Lower leg skin (tissue), 4 donors: Measurements from ENCODE around the gene TAF1B. TPM values are rescaled to one million over a fixed set of nuclear protein-coding genes. Genes with fewer than 3 reads are reported as not detected.

Source experiments
- DNase-seq, 2 donors: peaks; one replicate each; pipeline ENCODE4 v3.0.0-alpha.2; 2019; ENCODE audit warnings: low spot score in 2 of 2
- H3K4me3 ChIP-seq: fragments of 200-600 bp; sonication (generic); 2 replicates; pipeline ENCODE4 v1.5.1; 2017; ENCODE audit warnings: mild to moderate bottlenecking, low read depth; ENCODE audit not compliant: poor library complexity, severe bottlenecking
- POLR2A ChIP-seq, 2 donors: fragments of 450-650 bp; IDR thresholded peaks; one replicate each; pipeline ENCODE4 v1.6.1; 2016 to 2017; ENCODE audit warnings: antibody characterized with exemption in 2 of 2, mild to moderate bottlenecking in 1 of 2, moderate library complexity in 1 of 2
- WGBS, 2 donors: methylation state at CpG; one replicate each; pipeline ENCODE4 v1.1.5; 2018; 5-methylcytosine and 5-hydroxymethylcytosine counted together
- intact Hi-C: fragments of 100-400 bp; cut with DNase I; formaldehyde crosslinking; loops from one replicate; pipeline ENCODE4 v1.15.0; 2023; ENCODE audit warnings: low total_unique reads
- total RNA-seq, 4 donors: library from RNA; depleted of rRNA; stranded (reverse); fragments of >200 nt; gene quantifications; one replicate each; pipeline ENCODE4 v1.1.0, GENCODE V29; 2016
- TF ChIP-seq, protein P1 (sequence below), 3 donors: fragments of 450-650 bp; IDR thresholded peaks; one replicate each; pipeline ENCODE4 v1.5.1; 2016; ENCODE audit warnings: antibody characterized with exemption in 3 of 3, mild to moderate bottlenecking in 3 of 3, moderate library complexity in 2 of 3

TAF1B gene
- total RNA-seq, result 10 to 100 TPM; 11.2 to 26.9 (median 20.1) TPM

GRCh38 chr2:9843229-9844035 is at the start of gene TAF1B:
TSS of gene TAF1B (plus strand) at chr2:9843474. CDS start at chr2:9843542, 68 bp downstream.
- TF ChIP-seq, protein P1, sequence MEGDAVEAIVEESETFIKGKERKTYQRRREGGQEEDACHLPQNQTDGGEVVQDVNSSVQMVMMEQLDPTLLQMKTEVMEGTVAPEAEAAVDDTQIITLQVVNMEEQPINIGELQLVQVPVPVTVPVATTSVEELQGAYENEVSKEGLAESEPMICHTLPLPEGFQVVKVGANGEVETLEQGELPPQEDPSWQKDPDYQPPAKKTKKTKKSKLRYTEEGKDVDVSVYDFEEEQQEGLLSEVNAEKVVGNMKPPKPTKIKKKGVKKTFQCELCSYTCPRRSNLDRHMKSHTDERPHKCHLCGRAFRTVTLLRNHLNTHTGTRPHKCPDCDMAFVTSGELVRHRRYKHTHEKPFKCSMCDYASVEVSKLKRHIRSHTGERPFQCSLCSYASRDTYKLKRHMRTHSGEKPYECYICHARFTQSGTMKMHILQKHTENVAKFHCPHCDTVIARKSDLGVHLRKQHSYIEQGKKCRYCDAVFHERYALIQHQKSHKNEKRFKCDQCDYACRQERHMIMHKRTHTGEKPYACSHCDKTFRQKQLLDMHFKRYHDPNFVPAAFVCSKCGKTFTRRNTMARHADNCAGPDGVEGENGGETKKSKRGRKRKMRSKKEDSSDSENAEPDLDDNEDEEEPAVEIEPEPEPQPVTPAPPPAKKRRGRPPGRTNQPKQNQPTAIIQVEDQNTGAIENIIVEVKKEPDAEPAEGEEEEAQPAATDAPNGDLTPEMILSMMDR (IDR thresholded peaks at IDR 0.05), result no peak
- TF ChIP-seq POLR2A (IDR thresholded peaks at IDR 0.05), result no peak
- WGBS, 2 donors, result 0% methylated on average over 45 to 53 of the region's 70 CpGs
- peak within 1 kb of the TSS; percentile 59 for H3K4me3 ChIP-seq
- DNase-seq, result peak; percentile 87 to 96
- intact Hi-C loops, result no loop called here

GRCh38 chr2:9793918-9794717 is 49.2 kb upstream of the TAF1B start:
- intact Hi-C loops, result no loop called here
- H3K4me3 ChIP-seq, result no peak overlapping the region
- 93 to 95% methylated on average over 15 to 17 of the region's 17 CpGs for whole genome bisulfite sequencing, 2 donors
- no peak for DNase-seq
- TF ChIP-seq, protein P1 (IDR thresholded peaks at IDR 0.05), result no peak
- TF ChIP-seq POLR2A (IDR thresholded peaks at IDR 0.05), result no peak

DNA sequence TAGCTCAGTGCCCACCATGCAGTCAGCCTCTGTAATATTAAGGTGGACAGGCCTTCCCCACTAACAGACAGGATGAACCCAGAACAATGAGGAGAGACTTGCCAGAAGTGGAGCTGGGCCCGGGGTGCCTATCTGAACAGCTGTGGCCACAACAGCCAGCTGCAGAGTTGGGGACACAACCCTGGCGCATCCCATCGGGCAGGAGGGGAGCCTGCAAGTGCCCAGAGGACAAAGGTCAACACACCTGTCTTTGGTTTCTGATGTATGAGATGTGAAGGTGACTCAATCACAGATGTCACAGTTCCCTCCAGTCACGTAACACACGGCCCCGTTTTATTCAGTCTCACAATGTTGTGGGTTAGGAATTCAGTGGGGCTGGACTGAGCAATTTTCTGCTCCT is 48.2 kb upstream of the TAF1B start:
- TF ChIP-seq, protein P1 (IDR thresholded peaks at IDR 0.05), result no peak
- TF ChIP-seq POLR2A (IDR thresholded peaks at IDR 0.05), result no peak
- no peak overlapping the region for H3K4me3 ChIP-seq
- DNase-seq, result no peak
- 49 to 65% methylated on average over 6 of the region's 6 CpGs for WGBS, 2 donors
- intact Hi-C loops, result no loop called here

DNA sequence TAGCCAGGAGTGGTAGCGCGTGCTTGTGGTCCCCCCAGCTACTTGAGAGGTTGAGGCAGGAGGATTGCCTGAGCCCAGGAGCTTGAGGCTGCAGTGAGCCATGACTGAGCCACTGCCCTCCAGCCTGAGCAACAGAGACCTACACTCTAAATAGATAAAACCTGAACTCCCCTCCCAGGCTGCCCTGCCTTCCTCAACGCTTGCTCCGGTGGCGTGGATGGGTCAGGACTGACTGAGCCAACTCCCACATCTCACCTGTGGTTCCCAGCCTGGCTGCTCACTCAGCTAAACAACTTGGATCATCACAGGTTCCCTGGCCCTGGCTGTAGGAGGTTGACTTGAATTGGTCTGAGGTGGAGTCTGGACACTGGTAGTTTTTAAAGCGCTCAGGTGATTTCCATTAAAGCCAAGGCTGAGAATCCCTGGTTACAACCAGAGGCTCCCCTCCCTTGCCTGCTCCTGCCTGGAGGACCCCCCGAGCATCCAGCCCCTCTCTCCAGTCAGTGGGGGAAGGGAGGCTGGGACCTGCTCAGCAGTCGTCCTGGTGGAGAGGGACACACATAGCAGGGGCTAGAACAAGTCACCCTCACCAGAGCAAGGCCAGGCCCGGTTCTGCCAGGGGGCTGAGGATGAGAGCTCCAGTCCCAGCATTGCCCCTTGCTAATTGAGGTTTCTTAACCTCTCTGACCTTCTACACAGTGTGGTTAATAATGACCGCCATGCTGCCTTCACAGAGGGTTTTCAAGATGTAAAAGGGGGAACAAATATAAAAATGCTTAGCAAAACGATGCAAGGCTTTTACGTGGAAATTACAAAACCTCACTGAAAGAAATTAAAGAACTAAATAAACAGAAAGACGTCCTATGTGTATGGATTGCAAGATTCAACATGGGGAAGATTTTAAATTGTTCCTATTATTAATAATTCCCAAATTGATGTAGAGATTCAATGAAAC is 46.9 kb upstream of the TAF1B start:
- no peak for DNase-seq
- intact Hi-C loops, result no loop called here
- TF ChIP-seq POLR2A (IDR thresholded peaks at IDR 0.05), result no peak
- TF ChIP-seq, protein P1 (IDR thresholded peaks at IDR 0.05), result no peak
- no peak overlapping the region for H3K4me3 ChIP-seq
- WGBS, 2 donors, result 81 to 87% methylated on average over 13 of the region's 13 CpGs

GRCh38 chr2:9797086-9797485 is 46.2 kb upstream of the TAF1B start:
- TF ChIP-seq, protein P1 (IDR thresholded peaks at IDR 0.05), result no peak
- no peak for TF ChIP-seq POLR2A (IDR thresholded peaks at IDR 0.05)
- intact Hi-C loops, result no loop called here
- H3K4me3 ChIP-seq, result no peak overlapping the region
- no peak for DNase-seq
- WGBS, 2 donors, result 76 to 86% methylated on average over 4 of the region's 4 CpGs
